Upper lobe of right lung (tissue), 1 donor: ENCODE measurements around the gene TMEM130. TPM values are rescaled to one million over a fixed set of nuclear protein-coding genes. Genes with fewer than 3 reads are reported as not detected.

Experiments used
- ATAC-seq: fragments of 200-7000 bp; cut with Tn5 transposase; one replicate; pipeline ENCODE4 v1.9.1; 2020; ENCODE audit warnings: mild to moderate bottlenecking, moderate library complexity
- DNase-seq: peaks from one replicate; pipeline ENCODE4 v3.0.0-alpha.2; 2020
- H3K27ac ChIP-seq: fragments of 200-600 bp; one replicate; pipeline ENCODE4 v1.8.0; 2022
- H3K27me3 ChIP-seq: fragments of 200-600 bp; one replicate; pipeline ENCODE4 v1.8.0; 2022; ENCODE audit warnings: mild to moderate bottlenecking
- H3K36me3 ChIP-seq: fragments of 200-600 bp; one replicate; pipeline ENCODE4 v1.8.0; 2022
- H3K4me1 ChIP-seq: fragments of 200-600 bp; one replicate; pipeline ENCODE4 v1.8.0; 2022
- H3K4me3 ChIP-seq: fragments of 200-600 bp; one replicate; pipeline ENCODE4 v1.8.0; 2022; ENCODE audit warnings: mild to moderate bottlenecking
- H3K9me3 ChIP-seq: fragments of 200-600 bp; one replicate; pipeline ENCODE4 v1.8.0; 2022
- CTCF ChIP-seq: fragments of 200-600 bp; IDR thresholded peaks from one replicate; pipeline ENCODE4 v1.8.0; 2022; ENCODE audit warnings: antibody characterized with exemption
- intact Hi-C: fragments of 100-400 bp; cut with DNase I; formaldehyde crosslinking; loops from one replicate; pipeline ENCODE4 v1.11.0; 2022
- total RNA-seq: library from RNA; stranded (reverse); fragmentation: NEBNext Ultra II Directional; extraction: Animal tissue kit (Norgen Biotek cat#: 25700); gene quantifications from one replicate; pipeline ENCODE4 v1.2.1, GENCODE V29; 2021
- donor health status: DM: no; HTN: yes; CAD: no; lungs with severe emphysema.

TMEM130 gene
- total RNA-seq, 1 donor from 2014 or later: 20.0 TPM

DNA sequence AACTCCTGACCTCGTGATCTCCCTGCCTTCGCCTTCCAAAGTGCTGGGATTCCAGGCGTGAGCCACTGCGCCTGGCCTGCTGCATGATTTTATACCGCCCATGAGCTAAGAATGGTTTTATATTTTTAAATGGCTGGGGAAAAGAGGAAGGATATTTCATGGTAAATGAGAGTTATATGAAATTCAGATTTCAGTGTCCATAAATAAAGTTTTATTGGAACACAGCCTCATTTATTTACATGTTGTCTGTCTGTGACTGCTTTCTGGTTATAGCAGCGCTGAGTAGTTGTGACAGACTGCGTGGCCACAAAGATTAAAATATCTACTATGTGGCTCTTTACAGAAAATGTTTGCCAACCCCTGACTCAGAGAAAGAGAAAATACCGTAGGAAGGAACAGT, 10.7 kb upstream of the TMEM130 start:
- Histone ChIP-seq H3K4me1 (peaks cover 10% of the 10 kb centered on the region), H3K27ac (no peak overlapping the region), H3K36me3 (peaks cover 42% of the 10 kb centered on the region), H3K9me3 (no peaks in the 10 kb centered on the region), H3K4me3 (no peak overlapping the region), H3K27me3 (no peaks in the 10 kb centered on the region)
- intact Hi-C loops: no loop called here
- DNase-seq (no peak), ATAC-seq (no peak)
- no peak for TF ChIP-seq CTCF

DNA sequence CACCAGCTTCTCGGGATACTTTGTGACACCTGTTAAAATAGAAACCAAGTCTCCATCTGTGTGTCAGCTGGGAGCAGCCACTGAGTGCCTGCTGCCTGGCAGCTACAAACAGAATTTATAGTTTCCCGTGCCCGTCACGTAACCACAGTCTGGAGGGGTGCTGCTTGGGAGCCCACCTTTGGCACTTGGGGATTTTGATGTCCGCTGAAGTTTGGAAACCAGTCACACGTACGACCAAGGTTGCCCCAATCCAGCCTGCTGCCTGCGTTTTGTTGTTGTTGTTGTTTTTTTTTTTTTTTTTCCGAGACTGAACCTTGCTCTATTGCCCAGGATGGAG, 10.1 kb upstream of the TMEM130 start:
- no peak for DNase-seq

DNA sequence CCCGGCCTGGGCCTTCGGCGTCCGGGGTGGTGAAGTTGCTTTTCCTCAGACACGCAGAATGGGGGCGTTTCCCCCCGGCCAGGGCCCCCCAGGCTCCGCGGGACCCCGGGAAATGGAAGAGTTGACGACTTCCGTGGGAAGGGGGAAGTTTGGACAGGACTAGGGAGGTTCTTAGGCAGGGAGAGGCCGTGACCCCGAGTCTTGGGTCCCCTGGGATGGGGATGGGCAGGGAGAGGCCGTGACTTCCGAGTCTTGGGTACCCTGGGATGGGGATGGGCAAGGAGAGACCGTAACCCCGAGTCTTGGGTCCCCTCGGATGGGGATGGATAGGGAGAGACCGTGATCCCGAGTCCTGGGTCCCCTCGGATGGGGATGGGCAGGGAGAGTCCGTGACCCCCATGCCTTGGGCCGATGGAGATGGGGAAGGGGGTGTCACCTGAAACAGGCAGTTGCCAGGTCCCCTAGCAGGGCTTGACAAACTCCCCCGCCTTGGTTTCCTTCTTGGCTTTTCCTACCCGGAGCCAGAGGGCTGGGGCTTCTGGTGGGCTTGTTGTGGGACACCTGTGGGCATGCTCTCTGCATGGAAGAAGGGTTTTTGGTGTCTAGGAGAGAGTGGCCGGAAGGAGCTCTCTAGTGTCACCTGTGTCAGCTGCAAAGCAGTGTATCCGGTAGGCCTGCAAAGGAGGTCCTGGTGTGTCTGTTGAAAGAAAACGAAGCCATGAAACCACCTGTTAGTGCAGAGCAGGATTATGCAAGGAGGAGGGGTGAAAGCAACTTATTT, 9.6 kb upstream of the TMEM130 start:
- peak overlapping the region; percentile 74 for H3K4me3 ChIP-seq
- peak; percentile 51 for ATAC-seq
- intact Hi-C loops: no loop called here
- H3K4me1 ChIP-seq: peaks cover 10% of the 10 kb centered on the region
- H3K27me3 ChIP-seq: no peaks in the 10 kb centered on the region
- H3K27ac ChIP-seq: peak overlapping the region; percentile 96
- H3K9me3 ChIP-seq: no peaks in the 10 kb centered on the region
- peaks cover 32% of the 10 kb centered on the region for H3K36me3 ChIP-seq
- no peak for TF ChIP-seq CTCF
- peak; percentile 66 for DNase-seq

More for the DNA sequence above, 10.1 kb upstream of the TMEM130 start:
- H3K27me3 ChIP-seq: no peaks in the 10 kb centered on the region
- ATAC-seq: no peak
- H3K4me1 ChIP-seq: peaks cover 10% of the 10 kb centered on the region
- intact Hi-C loops: no loop called here
- peak overlapping the region; percentile 96 for H3K27ac ChIP-seq
- TF ChIP-seq CTCF: no peak
- peak overlapping the region; percentile 74 for H3K4me3 ChIP-seq
- peaks cover 38% of the 10 kb centered on the region for H3K36me3 ChIP-seq
- no peaks in the 10 kb centered on the region for H3K9me3 ChIP-seq

DNA sequence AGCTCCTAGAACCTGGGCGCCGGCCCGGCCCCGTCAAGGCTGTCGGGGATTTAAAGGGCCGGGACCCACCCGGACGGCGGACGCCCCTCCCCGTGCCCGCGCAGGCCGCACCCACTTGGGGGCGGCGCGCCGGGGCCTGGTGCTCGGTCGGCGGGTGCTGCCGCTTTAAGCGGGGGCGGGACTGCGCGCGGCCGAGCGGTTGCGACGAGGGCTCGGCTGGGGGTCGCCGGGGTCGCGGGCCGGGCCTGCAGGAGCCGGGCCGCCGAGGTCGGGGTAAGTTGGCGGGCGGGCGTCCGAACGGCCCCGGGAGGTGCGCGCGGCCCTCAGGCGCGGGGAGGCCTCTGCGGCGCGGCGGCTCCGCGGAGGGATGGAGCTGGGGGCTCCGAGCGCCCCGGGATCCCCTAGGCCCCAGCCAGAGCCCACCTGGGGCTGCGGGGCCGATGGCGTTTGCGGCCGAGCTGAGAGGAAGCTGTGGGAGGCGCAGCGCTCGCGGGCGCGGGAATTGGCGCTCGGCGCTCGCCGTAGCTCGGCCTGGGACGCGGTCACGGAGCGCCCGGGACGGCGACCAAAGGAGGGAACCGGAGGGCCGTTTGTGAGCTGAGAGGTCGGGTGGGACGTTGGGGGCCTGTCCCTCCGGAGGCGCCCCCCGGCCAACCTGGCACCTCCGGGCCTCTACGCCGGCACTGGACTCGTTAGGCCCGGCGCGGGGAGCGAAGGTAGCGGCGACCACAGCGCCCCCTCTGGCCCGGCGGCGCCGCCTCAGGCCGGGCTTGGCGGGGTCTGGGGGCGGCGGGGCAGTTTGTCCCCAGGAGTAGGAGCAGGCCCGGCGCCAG, 8.8 kb upstream of the TMEM130 start, which contains the start of gene TRRAP:
TRRAP (plus strand) TSS at position 168 of the 833 bp plus-strand sequence. CDS start 2,619 bp downstream, outside the sequence.
- Histone ChIP-seq H3K4me1 (peaks cover 10% of the 10 kb centered on the region), H3K27me3 (no peaks in the 10 kb centered on the region)

More for the DNA sequence above, 8.8 kb upstream of the TMEM130 start, which contains the start of gene TRRAP:
- H3K36me3 ChIP-seq: peaks cover 24% of the 10 kb centered on the region
- DNase-seq (peak; percentile 89), ATAC-seq (peak; percentile 92)
- H3K9me3 ChIP-seq: no peaks in the 10 kb centered on the region
- peak within 1 kb of the TSS; percentile 96 for H3K27ac ChIP-seq
- peak; percentile 91 for TF ChIP-seq CTCF
- H3K4me3 ChIP-seq: peak within 1 kb of the TSS; percentile 74
- intact Hi-C loops: no loop called here
